Liver (tissue), 10 donors: ENCODE data around the gene PCDH15. TPM values are rescaled to one million over a fixed set of nuclear protein-coding genes. Genes with fewer than 3 reads are reported as not detected.

Experiments
- DNase-seq: peaks from one replicate; pipeline ENCODE4 v3.0.0-alpha.2; 2017; ENCODE audit warnings: low spot score
- H3K27ac ChIP-seq, 2 donors: one replicate each; pipeline ENCODE4 v1.7.0; 2013; ENCODE audit warnings: inconsistent platforms in 2 of 2, low read length in 2 of 2, control low read depth in 1 of 2, low read depth in 1 of 2, mild to moderate bottlenecking in 1 of 2
- H3K27me3 ChIP-seq, 4 donors: one replicate each; pipeline versions ENCODE4 v1.6.1 to v1.7.0; 2013; ENCODE audit warnings: low read length in 3 of 4, inconsistent platforms in 1 of 4, mild to moderate bottlenecking in 1 of 4, moderate library complexity in 1 of 4; ENCODE audit not compliant: control insufficient read depth in 4 of 4, insufficient read depth in 4 of 4
- H3K36me3 ChIP-seq, 4 donors: one replicate each; pipeline versions ENCODE4 v1.6.1 to v1.7.0; 2013; ENCODE audit warnings: low read length in 3 of 4, mild to moderate bottlenecking in 3 of 4, low read depth in 1 of 4, moderate library complexity in 1 of 4; ENCODE audit not compliant: control insufficient read depth in 4 of 4, insufficient read depth in 3 of 4
- H3K4me1 ChIP-seq, 4 donors: one replicate each; pipeline versions ENCODE4 v1.6.1 to v1.7.0; 2013; ENCODE audit warnings: low read length in 3 of 4, mild to moderate bottlenecking in 3 of 4, moderate library complexity in 1 of 4; ENCODE audit not compliant: control insufficient read depth in 4 of 4, insufficient read depth in 4 of 4
- H3K4me3 ChIP-seq, 3 donors: one replicate each; pipeline versions ENCODE4 v1.6.1 to v1.7.0; 2013; ENCODE audit warnings: low read length in 3 of 3, control low read depth in 1 of 3, low read depth in 1 of 3, mild to moderate bottlenecking in 1 of 3
- H3K9ac ChIP-seq, 2 donors: one replicate each; pipeline ENCODE4 v1.7.0; 2013; ENCODE audit warnings: low read length in 2 of 2, mild to moderate bottlenecking in 2 of 2, moderate library complexity in 2 of 2, control low read depth in 1 of 2, low read depth in 1 of 2
- H3K9me3 ChIP-seq, 4 donors: one replicate each; pipeline versions ENCODE4 v1.6.1 to v1.7.0; 2013; ENCODE audit warnings: low read length in 3 of 4; ENCODE audit not compliant: control insufficient read depth in 4 of 4
- FOXA2 ChIP-seq: IDR thresholded peaks from 2 replicates; pipeline ENCODE4 v1.6.1; 2016; ENCODE audit warnings: antibody characterized with exemption
- GABPA ChIP-seq, 2 donors: IDR thresholded peaks in 1 of 2; conservative IDR thresholded peaks in 1 of 2; 2 replicates each; pipeline ENCODE4 v1.6.1; 2016; ENCODE audit warnings: antibody characterized with exemption in 2 of 2, mild to moderate bottlenecking in 1 of 2, moderate library complexity in 1 of 2
- HNF4G ChIP-seq: IDR thresholded peaks from 2 replicates; pipeline ENCODE4 v1.6.1; 2016; ENCODE audit warnings: antibody characterized with exemption
- JUND ChIP-seq, 2 donors: IDR thresholded peaks; 2 replicates each; pipeline ENCODE4 v1.6.1; 2016; ENCODE audit warnings: antibody characterized with exemption in 2 of 2
- RAD21 ChIP-seq, 2 donors: IDR thresholded peaks; 2 replicates each; pipeline ENCODE4 v1.6.1; 2016; ENCODE audit warnings: antibody characterized with exemption in 2 of 2, mild to moderate bottlenecking in 2 of 2
- RXRA ChIP-seq, 2 donors: IDR thresholded peaks; 2 replicates each; pipeline ENCODE4 v1.6.1; 2017 to 2018; ENCODE audit warnings: antibody characterized with exemption in 2 of 2, mild to moderate bottlenecking in 1 of 2
- SP1 ChIP-seq: IDR thresholded peaks from 2 replicates; pipeline ENCODE4 v1.6.1; 2018; ENCODE audit warnings: antibody characterized with exemption, mild to moderate bottlenecking
- WGBS: extraction: QIAGEN DNeasy Blood & Tissue Kit; methylation state at CpG from one replicate; pipeline ENCODE4 v1.1.7; 2013; 5-methylcytosine and 5-hydroxymethylcytosine counted together
- polyA plus RNA-seq, 2 donors: library from polyadenylated mRNA; stranded (reverse) in 1 of 2; unstranded in 1 of 2; fragments of 200-250 nt in 1 of 2; fragments of >200 nt in 1 of 2; fragmentation: Nextera tagmentation in 1 of 2; extraction: Ambion mirVana in 1 of 2; gene quantifications; one replicate each; pipeline versions ENCODE4 v1.2.1 to v1.2.3, GENCODE V29; 2013 to 2015
- small RNA-seq: library from RNA; depleted of rRNA; stranded (forward); fragments of <200 nt; gene quantifications from one replicate; pipeline ENCODE3, GENCODE V24; 2014
- total RNA-seq, 2 donors: library from RNA; depleted of rRNA; stranded (reverse); fragments of >200 nt; gene quantifications; one replicate each; pipeline ENCODE4 v1.2.3, GENCODE V29; 2014
- TF ChIP-seq, protein P1 (sequence below): IDR thresholded peaks from 2 replicates; pipeline ENCODE4 v1.6.1; 2016; ENCODE audit warnings: antibody characterized with exemption
- TF ChIP-seq, protein P2 (sequence below): fragments of 150-350 bp; IDR thresholded peaks from 2 replicates; pipeline ENCODE4 v1.5.1; 2017; ENCODE audit warnings: improper control_type of control experiment, low read depth, low read length; ENCODE audit not compliant: missing input control
- TF ChIP-seq, protein P3 (sequence below): IDR thresholded peaks from 2 replicates; pipeline ENCODE4 v1.6.1; 2016; ENCODE audit warnings: antibody characterized with exemption, mild to moderate bottlenecking
- TF ChIP-seq, protein P4 (sequence below): IDR thresholded peaks from 2 replicates; pipeline ENCODE4 v1.6.1; 2016; ENCODE audit warnings: antibody characterized with exemption
- donor health status: healthy.
- donor health status: healthy.
- donor health status: healthy.
- donor health status: healthy.
- donor health status: healthy.

Gene PCDH15
- total and polyA plus RNA-seq, 4 donors = 0.05 TPM; not detected in 3

DNA sequence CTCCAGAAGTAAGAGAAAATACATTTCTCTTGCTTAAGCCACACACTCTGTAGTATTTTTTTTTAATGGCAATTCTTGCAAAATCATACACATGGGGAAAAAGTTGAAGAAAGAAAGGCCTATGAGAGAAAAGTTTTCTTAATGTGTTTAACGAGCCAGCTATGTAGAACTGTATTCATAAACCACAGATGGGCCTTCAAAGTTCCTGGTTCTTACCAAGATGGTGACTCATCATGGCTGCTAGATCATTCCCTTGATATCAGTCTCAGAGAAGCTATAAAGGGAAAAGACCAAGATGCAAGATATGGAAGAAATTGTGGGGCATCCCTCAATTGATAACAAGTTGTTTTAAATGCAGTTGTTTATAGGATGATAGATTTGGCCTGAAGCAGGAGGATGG, 1035.7 kb downstream of the PCDH15 start:
- Histone ChIP-seq H3K27ac (no peak overlapping the region), H3K9ac (no peak overlapping the region), H3K9me3 (no peaks in the 10 kb centered on the region), H3K4me3 (no peak overlapping the region), H3K36me3 (no peaks in the 10 kb centered on the region), H3K27me3 (no peaks in the 10 kb centered on the region), H3K4me1 (no peaks in the 10 kb centered on the region)
- DNase-seq = no peak
- TF ChIP-seq, protein P1, sequence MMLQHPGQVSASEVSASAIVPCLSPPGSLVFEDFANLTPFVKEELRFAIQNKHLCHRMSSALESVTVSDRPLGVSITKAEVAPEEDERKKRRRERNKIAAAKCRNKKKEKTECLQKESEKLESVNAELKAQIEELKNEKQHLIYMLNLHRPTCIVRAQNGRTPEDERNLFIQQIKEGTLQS = no peak
- no peak for TF ChIP-seq RAD21 (IDR thresholded peaks at IDR 0.05)
- TF ChIP-seq HNF4G = no peak
- TF ChIP-seq, protein P2, sequence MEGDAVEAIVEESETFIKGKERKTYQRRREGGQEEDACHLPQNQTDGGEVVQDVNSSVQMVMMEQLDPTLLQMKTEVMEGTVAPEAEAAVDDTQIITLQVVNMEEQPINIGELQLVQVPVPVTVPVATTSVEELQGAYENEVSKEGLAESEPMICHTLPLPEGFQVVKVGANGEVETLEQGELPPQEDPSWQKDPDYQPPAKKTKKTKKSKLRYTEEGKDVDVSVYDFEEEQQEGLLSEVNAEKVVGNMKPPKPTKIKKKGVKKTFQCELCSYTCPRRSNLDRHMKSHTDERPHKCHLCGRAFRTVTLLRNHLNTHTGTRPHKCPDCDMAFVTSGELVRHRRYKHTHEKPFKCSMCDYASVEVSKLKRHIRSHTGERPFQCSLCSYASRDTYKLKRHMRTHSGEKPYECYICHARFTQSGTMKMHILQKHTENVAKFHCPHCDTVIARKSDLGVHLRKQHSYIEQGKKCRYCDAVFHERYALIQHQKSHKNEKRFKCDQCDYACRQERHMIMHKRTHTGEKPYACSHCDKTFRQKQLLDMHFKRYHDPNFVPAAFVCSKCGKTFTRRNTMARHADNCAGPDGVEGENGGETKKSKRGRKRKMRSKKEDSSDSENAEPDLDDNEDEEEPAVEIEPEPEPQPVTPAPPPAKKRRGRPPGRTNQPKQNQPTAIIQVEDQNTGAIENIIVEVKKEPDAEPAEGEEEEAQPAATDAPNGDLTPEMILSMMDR = no peak
- no peak for TF ChIP-seq GABPA (IDR thresholded peaks at IDR 0.05 in 1 of 2, conservative IDR thresholded peaks at IDR 0.05 in 1 of 2)
- TF ChIP-seq FOXA2 = no peak
- TF ChIP-seq SP1 = no peak
- TF ChIP-seq RXRA (IDR thresholded peaks at IDR 0.05) = no peak
- TF ChIP-seq, protein P3, sequence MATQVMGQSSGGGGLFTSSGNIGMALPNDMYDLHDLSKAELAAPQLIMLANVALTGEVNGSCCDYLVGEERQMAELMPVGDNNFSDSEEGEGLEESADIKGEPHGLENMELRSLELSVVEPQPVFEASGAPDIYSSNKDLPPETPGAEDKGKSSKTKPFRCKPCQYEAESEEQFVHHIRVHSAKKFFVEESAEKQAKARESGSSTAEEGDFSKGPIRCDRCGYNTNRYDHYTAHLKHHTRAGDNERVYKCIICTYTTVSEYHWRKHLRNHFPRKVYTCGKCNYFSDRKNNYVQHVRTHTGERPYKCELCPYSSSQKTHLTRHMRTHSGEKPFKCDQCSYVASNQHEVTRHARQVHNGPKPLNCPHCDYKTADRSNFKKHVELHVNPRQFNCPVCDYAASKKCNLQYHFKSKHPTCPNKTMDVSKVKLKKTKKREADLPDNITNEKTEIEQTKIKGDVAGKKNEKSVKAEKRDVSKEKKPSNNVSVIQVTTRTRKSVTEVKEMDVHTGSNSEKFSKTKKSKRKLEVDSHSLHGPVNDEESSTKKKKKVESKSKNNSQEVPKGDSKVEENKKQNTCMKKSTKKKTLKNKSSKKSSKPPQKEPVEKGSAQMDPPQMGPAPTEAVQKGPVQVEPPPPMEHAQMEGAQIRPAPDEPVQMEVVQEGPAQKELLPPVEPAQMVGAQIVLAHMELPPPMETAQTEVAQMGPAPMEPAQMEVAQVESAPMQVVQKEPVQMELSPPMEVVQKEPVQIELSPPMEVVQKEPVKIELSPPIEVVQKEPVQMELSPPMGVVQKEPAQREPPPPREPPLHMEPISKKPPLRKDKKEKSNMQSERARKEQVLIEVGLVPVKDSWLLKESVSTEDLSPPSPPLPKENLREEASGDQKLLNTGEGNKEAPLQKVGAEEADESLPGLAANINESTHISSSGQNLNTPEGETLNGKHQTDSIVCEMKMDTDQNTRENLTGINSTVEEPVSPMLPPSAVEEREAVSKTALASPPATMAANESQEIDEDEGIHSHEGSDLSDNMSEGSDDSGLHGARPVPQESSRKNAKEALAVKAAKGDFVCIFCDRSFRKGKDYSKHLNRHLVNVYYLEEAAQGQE = no peak
- TF ChIP-seq JUND (IDR thresholded peaks at IDR 0.05) = no peak
- 67% methylated on average over 1 of the region's 1 CpG for WGBS

DNA sequence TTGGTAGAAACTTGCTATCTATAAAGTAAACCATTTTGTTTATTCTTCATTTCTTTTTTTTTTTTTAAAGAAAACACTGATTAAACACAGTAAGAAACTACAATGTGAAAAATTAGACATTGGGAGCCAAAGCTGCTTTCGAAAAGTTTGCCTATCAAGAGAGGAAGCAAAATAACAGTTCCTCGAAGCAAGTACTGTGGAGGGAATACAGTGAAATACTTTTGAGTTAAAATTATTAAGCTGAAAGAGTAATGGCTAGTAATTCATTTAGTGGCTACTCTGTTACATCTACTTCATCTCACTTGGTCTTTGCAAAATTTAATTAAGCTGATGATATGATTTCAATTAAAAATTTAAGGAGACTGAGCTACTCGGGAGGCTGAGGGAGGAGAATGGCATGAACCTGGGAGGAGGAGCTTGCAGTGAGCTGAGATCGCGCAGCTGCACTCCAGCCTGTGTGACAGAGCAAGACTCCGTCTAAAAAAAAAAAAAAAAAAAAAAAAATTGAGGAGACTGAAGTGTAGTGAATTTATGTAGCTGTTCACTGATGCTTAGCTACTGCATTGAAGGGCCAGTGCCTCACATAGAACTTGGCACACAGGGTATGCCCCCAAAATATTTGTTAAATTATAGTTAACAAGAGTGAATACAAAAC, 1046.3 kb downstream of the PCDH15 start:
- no peaks in the 10 kb centered on the region for H3K36me3 ChIP-seq
- no peak overlapping the region for H3K27ac ChIP-seq
- H3K9ac ChIP-seq = no peak overlapping the region
- 44% methylated on average over 6 of the region's 6 CpGs for WGBS
- H3K27me3 ChIP-seq = no peaks in the 10 kb centered on the region
- H3K4me1 ChIP-seq = no peaks in the 10 kb centered on the region
- H3K9me3 ChIP-seq = no peaks in the 10 kb centered on the region
- no peak overlapping the region for H3K4me3 ChIP-seq
- TF ChIP-seq JUND (IDR thresholded peaks at IDR 0.05) = no peak
- no peak for TF ChIP-seq RAD21 (IDR thresholded peaks at IDR 0.05)
- TF ChIP-seq FOXA2 = no peak
- TF ChIP-seq, protein P4, sequence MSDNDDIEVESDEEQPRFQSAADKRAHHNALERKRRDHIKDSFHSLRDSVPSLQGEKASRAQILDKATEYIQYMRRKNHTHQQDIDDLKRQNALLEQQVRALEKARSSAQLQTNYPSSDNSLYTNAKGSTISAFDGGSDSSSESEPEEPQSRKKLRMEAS = no peak
- no peak for DNase-seq

Small RNA genes lying within 50 kb of the gene (small RNA-seq; reads per million reads assigned to genes)
- gene AL365496.1 (not detected), gene MIR548F1 (not detected), gene RNU6-687P (not detected)
